Measurements from ENCODE around the gene PLAAT3.

The PLAAT3 gene

DNA sequence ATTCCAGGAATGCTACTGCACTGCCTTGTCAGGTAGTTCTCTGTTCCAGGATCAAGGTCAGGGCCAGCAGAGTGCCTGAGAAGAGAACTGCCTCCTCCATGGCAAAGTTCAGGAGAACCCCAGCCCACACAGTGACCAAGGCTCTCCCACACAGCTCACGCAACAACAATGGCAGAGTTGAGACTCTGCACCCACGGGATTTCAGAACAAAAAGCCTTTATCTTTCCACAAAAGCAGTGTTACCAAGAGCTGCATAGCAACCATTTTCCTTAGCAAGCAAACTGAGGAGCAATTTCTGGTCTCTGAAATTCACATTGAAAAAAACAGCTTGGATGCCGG, 11.1 kb downstream of the PLAAT3 start:
- TF ChIP-seq, protein P1, sequence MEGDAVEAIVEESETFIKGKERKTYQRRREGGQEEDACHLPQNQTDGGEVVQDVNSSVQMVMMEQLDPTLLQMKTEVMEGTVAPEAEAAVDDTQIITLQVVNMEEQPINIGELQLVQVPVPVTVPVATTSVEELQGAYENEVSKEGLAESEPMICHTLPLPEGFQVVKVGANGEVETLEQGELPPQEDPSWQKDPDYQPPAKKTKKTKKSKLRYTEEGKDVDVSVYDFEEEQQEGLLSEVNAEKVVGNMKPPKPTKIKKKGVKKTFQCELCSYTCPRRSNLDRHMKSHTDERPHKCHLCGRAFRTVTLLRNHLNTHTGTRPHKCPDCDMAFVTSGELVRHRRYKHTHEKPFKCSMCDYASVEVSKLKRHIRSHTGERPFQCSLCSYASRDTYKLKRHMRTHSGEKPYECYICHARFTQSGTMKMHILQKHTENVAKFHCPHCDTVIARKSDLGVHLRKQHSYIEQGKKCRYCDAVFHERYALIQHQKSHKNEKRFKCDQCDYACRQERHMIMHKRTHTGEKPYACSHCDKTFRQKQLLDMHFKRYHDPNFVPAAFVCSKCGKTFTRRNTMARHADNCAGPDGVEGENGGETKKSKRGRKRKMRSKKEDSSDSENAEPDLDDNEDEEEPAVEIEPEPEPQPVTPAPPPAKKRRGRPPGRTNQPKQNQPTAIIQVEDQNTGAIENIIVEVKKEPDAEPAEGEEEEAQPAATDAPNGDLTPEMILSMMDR (IDR thresholded peaks at IDR 0.05), result no peak

DNA sequence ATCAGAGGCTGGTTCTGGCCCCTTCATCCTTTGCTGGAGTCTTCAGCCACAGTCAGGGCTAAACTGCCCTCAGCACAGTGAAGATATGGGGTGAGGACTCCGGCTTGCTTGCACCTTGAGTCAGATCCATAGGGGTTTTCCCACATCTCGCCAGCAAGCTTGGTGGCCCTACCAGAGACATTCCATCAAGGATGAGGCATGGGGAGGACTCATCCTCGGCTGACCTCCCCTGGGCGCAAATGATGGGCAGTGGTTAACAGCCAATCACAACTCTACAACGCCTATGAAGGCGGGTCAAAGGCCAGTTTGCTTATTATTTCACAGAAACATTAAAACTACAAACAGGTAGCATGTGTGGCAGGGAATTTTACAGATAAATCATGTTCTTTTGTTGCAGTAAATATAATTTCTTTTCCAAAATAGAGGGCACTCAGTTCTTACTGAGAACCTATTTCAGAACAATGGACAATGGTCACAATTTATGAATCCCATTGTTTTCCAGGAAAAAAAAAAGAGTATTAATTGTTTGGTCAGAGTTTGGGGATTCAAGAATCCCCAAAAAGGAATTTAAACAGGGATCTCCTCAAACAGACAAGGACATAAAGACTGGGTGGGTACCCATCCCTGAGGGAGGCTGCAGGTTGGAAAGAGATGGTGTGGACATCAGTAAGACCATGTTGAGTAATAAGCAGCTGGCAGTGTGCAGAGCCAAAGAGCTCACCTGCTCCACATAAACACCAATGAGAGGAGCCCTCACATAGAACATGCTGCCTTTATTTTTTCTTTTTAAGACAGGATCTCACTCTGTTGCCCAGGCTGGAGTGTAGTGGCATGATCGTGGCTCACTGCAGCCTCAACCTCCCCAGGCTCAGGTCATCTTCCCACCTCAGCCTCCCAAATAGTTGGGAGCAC, 14.8 kb downstream of the PLAAT3 start:
- TF ChIP-seq, protein P1 (IDR thresholded peaks at IDR 0.05), result no peak

DNA sequence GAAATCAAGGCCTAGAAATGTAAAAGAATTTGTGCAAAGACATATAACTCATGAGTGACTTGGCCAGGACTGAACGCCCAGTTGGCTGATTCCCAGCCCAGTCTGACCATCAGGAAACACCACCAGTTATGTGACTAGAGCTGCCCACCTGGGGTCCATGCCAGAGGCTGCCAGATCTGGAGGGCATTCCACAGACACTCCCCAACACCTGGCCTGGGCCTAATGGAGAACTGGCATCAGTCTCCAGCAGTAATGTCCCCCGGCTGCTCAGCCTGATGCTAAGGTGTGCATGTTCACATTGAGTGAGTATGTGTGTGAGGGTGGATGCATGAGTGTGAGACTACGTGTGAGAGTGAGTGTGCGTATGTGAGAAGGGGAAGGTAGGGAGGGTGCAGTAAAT, 15.7 kb downstream of the PLAAT3 start:
- TF ChIP-seq, protein P1 (IDR thresholded peaks at IDR 0.05), result no peak

DNA sequence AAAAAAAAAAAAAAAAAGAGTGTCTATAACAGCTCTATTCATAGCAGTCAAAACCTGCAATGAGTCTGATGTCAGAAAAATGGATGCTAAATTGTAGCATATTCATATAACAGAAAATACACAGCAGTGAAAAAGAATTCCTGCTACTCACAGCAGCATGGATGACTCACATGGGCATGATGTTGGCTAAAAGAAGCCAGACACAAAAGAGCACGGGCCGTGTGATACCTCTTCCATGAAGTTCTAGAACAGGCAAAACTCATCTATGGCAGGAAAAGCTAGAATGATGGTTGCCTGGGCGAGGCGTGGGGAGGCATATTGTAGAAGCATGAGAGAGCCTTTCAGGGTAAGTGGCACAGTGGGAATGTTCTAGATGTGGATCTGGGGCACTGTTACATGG, 18.9 kb downstream of the PLAAT3 start:
- TF ChIP-seq, protein P1 (IDR thresholded peaks at IDR 0.05), result no peak

DNA sequence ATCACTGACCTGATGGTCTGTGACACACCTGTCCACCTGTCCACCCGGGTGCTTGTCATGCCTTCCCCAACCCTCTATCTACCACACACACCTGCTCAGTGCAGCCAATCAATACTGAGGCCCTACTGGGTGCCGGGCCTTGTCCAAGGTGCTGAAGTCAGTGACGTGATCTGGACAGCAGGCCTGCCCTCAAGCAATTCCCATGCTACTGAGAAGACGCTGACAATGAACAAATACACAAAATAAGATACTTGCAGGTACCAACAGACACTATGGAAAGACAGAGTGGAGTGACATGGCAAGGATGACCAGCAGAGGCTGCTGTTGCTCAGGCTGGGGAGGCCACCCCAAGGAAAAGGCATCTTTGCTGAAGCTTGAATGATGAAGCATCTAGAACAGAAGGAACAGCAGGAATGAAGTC, 21.2 kb downstream of the PLAAT3 start:
- TF ChIP-seq, protein P1 (IDR thresholded peaks at IDR 0.05), result peak; percentile 66

DNA sequence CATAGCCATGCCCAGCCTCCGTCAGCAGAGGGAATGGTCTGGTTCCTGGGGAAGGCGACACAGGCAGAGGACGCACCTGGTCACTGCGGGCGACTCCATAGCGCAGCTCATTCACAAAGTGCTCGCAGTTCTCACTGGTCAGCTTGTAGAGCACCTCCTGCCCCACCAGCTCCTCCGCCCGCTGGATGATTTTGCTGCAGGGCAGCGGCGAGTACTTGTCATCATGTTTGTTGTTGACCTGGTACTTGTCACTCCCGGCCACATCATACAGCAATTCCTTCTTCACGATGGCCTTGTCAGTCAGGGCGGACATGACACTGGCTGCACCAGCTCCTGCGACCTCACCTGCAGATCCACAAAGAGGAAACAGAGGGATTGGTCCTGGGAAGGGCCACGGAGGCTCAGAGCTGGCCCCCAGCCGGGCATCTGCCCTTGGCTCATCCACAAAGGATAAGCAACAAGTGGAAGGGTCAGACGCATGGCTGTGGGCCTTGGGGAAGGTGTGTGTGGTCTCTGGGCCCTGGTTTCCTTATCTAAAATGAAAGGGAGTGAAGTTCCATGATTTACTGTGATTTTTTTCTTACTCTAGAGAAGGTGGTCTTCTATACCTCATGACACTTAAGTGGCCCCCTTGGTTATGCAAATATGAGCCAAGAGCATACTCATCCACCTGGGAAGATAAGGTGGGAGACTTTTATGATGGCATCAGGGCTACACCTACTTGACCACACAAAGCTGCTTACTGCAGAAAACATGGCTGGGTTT, 24.0 kb downstream of the PLAAT3 start:
- TF ChIP-seq, protein P1 (IDR thresholded peaks at IDR 0.05), result no peak

DNA sequence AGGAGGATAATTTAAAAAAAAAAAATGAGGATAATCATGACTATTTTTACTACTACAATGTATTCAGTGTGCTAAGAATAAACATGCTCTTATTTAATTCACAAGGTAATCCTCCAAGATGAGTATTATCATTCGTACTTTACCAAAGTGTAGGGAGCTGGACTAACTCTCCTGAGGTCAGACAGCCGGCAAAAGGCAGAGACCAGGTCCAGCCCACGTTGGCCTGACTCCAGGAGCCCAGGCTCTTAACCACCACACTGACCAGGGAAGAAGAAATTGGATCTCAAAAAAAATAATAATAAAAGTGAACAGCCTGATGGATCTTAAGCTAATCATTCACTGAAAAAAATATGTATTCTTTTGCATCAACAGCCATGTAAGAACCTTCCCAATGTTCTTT, 25.2 kb downstream of the PLAAT3 start:
- TF ChIP-seq, protein P1 (IDR thresholded peaks at IDR 0.05), result no peak

Data from LNCAP (cell line).